Brain microvascular endothelial cell (primary cell): ENCODE results near the gene SYCP2.

Experiments used
- DNase-seq: peaks from one replicate; pipeline ENCODE4 v3.0.0-alpha.2; 2020
- H3K27ac ChIP-seq: fragments of 250-450 bp; sonication (Bioruptor Pico); 2 replicates; pipeline ENCODE4 v1.5.1; 2020; ENCODE audit warnings: mild to moderate bottlenecking, moderate library complexity
- H3K27me3 ChIP-seq: fragments of 250-450 bp; sonication (Bioruptor Pico); replicated peaks from 2 replicates; pipeline ENCODE4 v1.5.1; 2020; ENCODE audit warnings: mild to moderate bottlenecking
- H3K36me3 ChIP-seq: fragments of 250-450 bp; sonication (Bioruptor Pico); replicated peaks from 2 replicates; pipeline ENCODE4 v1.5.1; 2020; ENCODE audit warnings: mild to moderate bottlenecking
- H3K4me3 ChIP-seq: 2 replicates; pipeline ENCODE4 v1.5.1; 2011; ENCODE audit warnings: low read depth, mild to moderate bottlenecking, control low read depth, low read length, moderate library complexity
- CTCF ChIP-seq: IDR thresholded peaks from 2 replicates; pipeline ENCODE4 v1.5.1; 2011; ENCODE audit warnings: low read depth, mild to moderate bottlenecking, moderate library complexity, low read length, control low read depth, inconsistent platforms; ENCODE audit errors: missing control alignments
- in situ Hi-C: cut with HindIII; loops from 2 replicates; pipeline ENCODE4 v1.10.0; 2017; ENCODE audit warnings: low sequenced_read_pairs, low pct_ligation_motif_present

Gene SYCP2

DNA sequence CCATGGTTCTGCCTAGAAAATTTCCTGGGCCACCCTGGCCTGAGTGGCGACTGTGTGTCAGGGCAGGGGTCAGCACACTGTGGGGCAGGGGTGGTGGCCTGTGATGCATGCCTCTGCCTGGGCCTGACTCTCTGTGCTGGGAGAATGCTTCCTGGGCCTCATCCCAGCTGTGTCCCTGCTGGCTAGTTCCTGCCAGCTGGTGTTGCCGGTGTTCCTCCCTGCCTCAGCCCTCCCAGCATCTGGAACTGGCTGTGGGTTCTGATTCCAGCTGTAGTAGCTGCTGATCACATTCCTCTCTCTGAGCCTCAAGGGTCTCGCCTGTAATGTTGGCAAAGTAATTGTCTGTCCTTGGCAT lies 101.5 kb downstream of the SYCP2 start:
- TF ChIP-seq CTCF = no peak
- DNase-seq = no peak
- H3K27me3 ChIP-seq = no peaks in the 10 kb centered on the region
- in situ Hi-C loops = no loop called here
- no peaks in the 10 kb centered on the region for H3K36me3 ChIP-seq
- no peak overlapping the region for H3K4me3 ChIP-seq
- no peak overlapping the region for H3K27ac ChIP-seq

- no peak for DNase-seq
- H3K4me3 ChIP-seq = no peak overlapping the region
- H3K27ac ChIP-seq = no peak overlapping the region
- in situ Hi-C loops = no loop called here
- no peak for TF ChIP-seq CTCF
- no peaks in the 10 kb centered on the region for H3K27me3 ChIP-seq
- no peaks in the 10 kb centered on the region for H3K36me3 ChIP-seq
Measured at GRCh38 chr20:59831024-59831915, 102.2 kb downstream of the SYCP2 start.

GRCh38 chr20:59830665-59831023 lies 102.8 kb downstream of the SYCP2 start:
- Histone ChIP-seq H3K36me3 (no peaks in the 10 kb centered on the region), H3K4me3 (no peak overlapping the region), H3K27me3 (no peaks in the 10 kb centered on the region), H3K27ac (no peak overlapping the region)
- no peak for TF ChIP-seq CTCF
- no peak for DNase-seq
- in situ Hi-C loops = no loop called here

- in situ Hi-C loops = no loop called here
- no peak for TF ChIP-seq CTCF
- Histone ChIP-seq H3K36me3 (no peaks in the 10 kb centered on the region), H3K27me3 (no peaks in the 10 kb centered on the region), H3K27ac (no peak overlapping the region), H3K4me3 (no peak overlapping the region)
- no peak for DNase-seq
Measured at GRCh38 chr20:59829786-59830664, 103.4 kb downstream of the SYCP2 start.

DNA sequence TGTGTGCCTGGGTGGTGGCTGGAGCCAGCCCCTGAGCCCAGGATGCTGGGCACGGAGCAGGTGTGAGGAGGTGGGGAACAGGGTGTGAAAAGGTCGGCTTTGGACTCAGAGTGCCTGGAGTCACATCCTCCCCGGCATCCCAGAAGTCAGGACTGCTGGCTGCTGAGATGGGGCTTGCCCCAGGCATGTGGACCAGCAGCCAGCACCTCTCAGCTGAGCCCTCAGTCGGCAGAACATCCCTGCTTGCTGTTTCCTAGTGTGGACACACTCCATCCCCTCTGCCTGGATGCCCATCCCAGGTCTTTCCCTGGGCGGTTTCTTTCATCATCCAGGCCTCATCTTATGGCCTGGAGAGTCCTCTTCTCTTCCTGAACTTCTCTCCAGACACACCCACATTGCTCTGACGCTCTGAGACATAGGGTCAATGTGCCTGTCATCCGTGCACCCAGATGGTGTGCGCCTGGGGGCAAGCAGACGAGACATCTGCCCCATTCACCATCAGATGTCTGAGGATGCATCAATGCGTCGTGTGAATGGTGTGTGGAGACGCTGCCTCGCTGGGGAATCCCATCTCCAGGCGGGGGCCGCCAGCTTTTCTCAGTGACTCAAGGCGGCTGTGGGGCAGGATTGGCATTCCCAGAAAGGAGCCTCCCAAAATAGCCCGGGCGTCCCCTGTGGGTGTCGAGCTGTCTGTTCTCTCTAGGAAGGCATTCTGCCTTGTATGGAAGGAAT lies 104.2 kb downstream of the SYCP2 start:
- Histone ChIP-seq H3K4me3 (no peak overlapping the region), H3K36me3 (no peaks in the 10 kb centered on the region), H3K27ac (no peak overlapping the region), H3K27me3 (no peaks in the 10 kb centered on the region)
- in situ Hi-C loops = no loop called here
- no peak for TF ChIP-seq CTCF
- no peak for DNase-seq
